KMS-11 (cell line): Measurements from ENCODE around the gene GBX1.

ENCODE experiments used
- H2AFZ ChIP-seq: fragments of 200-600 bp; sonication (generic); 2 replicates; pipeline ENCODE4 v1.6.1; 2016; ENCODE audit warnings: antibody characterized with exemption, mixed run types, low read depth
- H3K27ac ChIP-seq: fragments of 200-600 bp; sonication (generic); 2 replicates; pipeline ENCODE4 v1.6.1; 2016; ENCODE audit warnings: mild to moderate bottlenecking, mixed run types
- H3K27me3 ChIP-seq: fragments of 200-600 bp; sonication (generic); 2 replicates; pipeline ENCODE4 v1.6.1; 2017; ENCODE audit warnings: mild to moderate bottlenecking, low read depth, mixed run types, moderate library complexity; ENCODE audit not compliant: insufficient read depth
- H3K36me3 ChIP-seq: fragments of 200-600 bp; sonication (generic); 2 replicates; pipeline ENCODE4 v1.6.1; 2017; ENCODE audit warnings: mild to moderate bottlenecking, mixed run types; ENCODE audit not compliant: insufficient read depth
- H3K4me1 ChIP-seq: fragments of 200-600 bp; sonication (generic); 2 replicates; pipeline ENCODE4 v1.6.1; 2016; ENCODE audit warnings: mild to moderate bottlenecking, low read depth, mixed run types; ENCODE audit not compliant: poor library complexity, severe bottlenecking
- H3K4me2 ChIP-seq: fragments of 200-600 bp; sonication (generic); 2 replicates; pipeline ENCODE4 v1.7.0; 2016; ENCODE audit warnings: mild to moderate bottlenecking, mixed run types
- H3K4me3 ChIP-seq: fragments of 200-600 bp; sonication (generic); IDR thresholded peaks from 2 replicates; pipeline ENCODE4 v1.6.1; 2017; ENCODE audit warnings: low read depth, low read length, mixed read lengths; ENCODE audit not compliant: insufficient read depth
- H3K79me2 ChIP-seq: fragments of 200-600 bp; sonication (generic); 2 replicates; pipeline ENCODE4 v1.6.1; 2016; ENCODE audit warnings: low read depth, mixed run types; ENCODE audit not compliant: insufficient read depth
- H3K9ac ChIP-seq: fragments of 200-600 bp; sonication (generic); 2 replicates; pipeline ENCODE4 v1.6.1; 2016; ENCODE audit warnings: mild to moderate bottlenecking, mixed run types
- H4K20me1 ChIP-seq: fragments of 200-600 bp; sonication (generic); 2 replicates; pipeline ENCODE4 v1.6.1; 2016; ENCODE audit warnings: mild to moderate bottlenecking, mixed run types; ENCODE audit not compliant: insufficient read depth
- CTCF ChIP-seq: fragments of 200-600 bp; sonication (generic); conservative IDR thresholded peaks from 2 replicates; pipeline ENCODE4 v1.6.1; 2017; ENCODE audit warnings: low read depth, mild to moderate bottlenecking, antibody characterized with exemption, low read length, moderate library complexity, mixed read lengths

Gene GBX1

GRCh38 chr7:151122796-151123157 is 44.7 kb downstream of the GBX1 start:
- no peak overlapping the region for H3K4me3 ChIP-seq
- H3K4me1 ChIP-seq, result no peaks in the 10 kb centered on the region
- peaks cover 11% of the 10 kb centered on the region; the same call in 1 of the 2 replicates for H3K36me3 ChIP-seq
- no peaks in the 10 kb centered on the region for H4K20me1 ChIP-seq
- no peak overlapping the region for H2AFZ ChIP-seq
- no peaks in the 10 kb centered on the region for H3K79me2 ChIP-seq
- no peak overlapping the region for H3K4me2 ChIP-seq
- H3K27ac ChIP-seq, result no peak overlapping the region
- TF ChIP-seq CTCF, result no peak
- H3K27me3 ChIP-seq, result no peaks in the 10 kb centered on the region
- no peak overlapping the region for H3K9ac ChIP-seq

- Histone ChIP-seq H3K27ac (no peak overlapping the region), H2AFZ (no peak overlapping the region), H4K20me1 (no peaks in the 10 kb centered on the region), H3K4me3 (no peak overlapping the region), H3K79me2 (no peaks in the 10 kb centered on the region), H3K36me3 (peaks cover 11% of the 10 kb centered on the region; the same call in 1 of the 2 replicates), H3K4me1 (no peaks in the 10 kb centered on the region), H3K27me3 (no peaks in the 10 kb centered on the region), H3K4me2 (no peak overlapping the region), H3K9ac (no peak overlapping the region)
- TF ChIP-seq CTCF, result no peak
Measured at GRCh38 chr7:151122276-151122675, 45.2 kb downstream of the GBX1 start.

- no peak overlapping the region for H2AFZ ChIP-seq
- H3K27ac ChIP-seq, result no peak overlapping the region
- peaks cover 11% of the 10 kb centered on the region; the same call in 1 of the 2 replicates for H3K36me3 ChIP-seq
- H3K4me2 ChIP-seq, result no peak overlapping the region
- no peaks in the 10 kb centered on the region for H3K4me1 ChIP-seq
- no peaks in the 10 kb centered on the region for H3K27me3 ChIP-seq
- no peak for TF ChIP-seq CTCF
- H3K4me3 ChIP-seq, result no peak overlapping the region
- no peaks in the 10 kb centered on the region for H3K79me2 ChIP-seq
- no peak overlapping the region for H3K9ac ChIP-seq
- H4K20me1 ChIP-seq, result no peaks in the 10 kb centered on the region
Measured at GRCh38 chr7:151121380-151122170, 45.9 kb downstream of the GBX1 start.

- no peak overlapping the region for H3K4me2 ChIP-seq
- no peaks in the 10 kb centered on the region for H4K20me1 ChIP-seq
- H3K9ac ChIP-seq, result no peak overlapping the region
- no peaks in the 10 kb centered on the region for H3K79me2 ChIP-seq
- H2AFZ ChIP-seq, result no peak overlapping the region
- no peaks in the 10 kb centered on the region for H3K4me1 ChIP-seq
- H3K36me3 ChIP-seq, result peaks cover 11% of the 10 kb centered on the region; the same call in 1 of the 2 replicates
- H3K27me3 ChIP-seq, result no peaks in the 10 kb centered on the region
- TF ChIP-seq CTCF, result no peak
- H3K27ac ChIP-seq, result no peak overlapping the region
- H3K4me3 ChIP-seq, result no peak overlapping the region
Measured at GRCh38 chr7:151120896-151121295, 46.6 kb downstream of the GBX1 start.
